ENCODE data around the gene ENOX2.
A peak's percentile ranks its signal among the peaks of the same experiment; 100 is the strongest.

The ENOX2 gene

GRCh38 chrX:130879869-130880268, 23.1 kb downstream of the ENOX2 start:
- DNase-seq, result no peak

GRCh38 chrX:130878350-130879341, 24.4 kb downstream of the ENOX2 start:
- peak; percentile 59 for DNase-seq

DNA sequence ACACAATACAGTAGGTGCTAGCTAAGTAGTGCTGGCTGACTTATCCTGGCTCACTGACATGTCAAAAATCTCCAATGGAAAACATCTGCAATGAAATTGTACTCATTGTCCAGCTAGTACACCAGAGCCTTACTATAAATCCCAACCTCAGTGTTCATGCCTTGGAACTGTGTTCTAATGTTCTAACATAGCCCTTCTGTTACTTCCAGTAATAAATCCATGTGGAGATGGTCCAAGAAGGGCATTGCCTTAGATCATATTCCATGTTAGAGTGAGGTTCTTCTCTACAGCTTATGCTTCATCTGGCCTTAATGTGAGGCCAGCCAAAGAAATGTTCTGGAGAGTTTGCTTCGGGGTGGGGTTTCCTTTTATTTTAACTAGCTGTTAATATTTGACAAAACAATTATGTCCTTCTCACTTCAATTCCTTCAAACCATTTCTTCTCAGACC, 25.1 kb downstream of the ENOX2 start:
- DNase-seq, result no peak

GRCh38 chrX:130876226-130876625, 26.8 kb downstream of the ENOX2 start:
- DNase-seq, result no peak

GRCh38 chrX:130874751-130875150, 28.3 kb downstream of the ENOX2 start:
- no peak for DNase-seq

- DNase-seq, result no peak
Measured at GRCh38 chrX:130869239-130869638, 33.8 kb downstream of the ENOX2 start.

- DNase-seq, result no peak
Measured at GRCh38 chrX:130861462-130861861, 41.5 kb downstream of the ENOX2 start.

DNA sequence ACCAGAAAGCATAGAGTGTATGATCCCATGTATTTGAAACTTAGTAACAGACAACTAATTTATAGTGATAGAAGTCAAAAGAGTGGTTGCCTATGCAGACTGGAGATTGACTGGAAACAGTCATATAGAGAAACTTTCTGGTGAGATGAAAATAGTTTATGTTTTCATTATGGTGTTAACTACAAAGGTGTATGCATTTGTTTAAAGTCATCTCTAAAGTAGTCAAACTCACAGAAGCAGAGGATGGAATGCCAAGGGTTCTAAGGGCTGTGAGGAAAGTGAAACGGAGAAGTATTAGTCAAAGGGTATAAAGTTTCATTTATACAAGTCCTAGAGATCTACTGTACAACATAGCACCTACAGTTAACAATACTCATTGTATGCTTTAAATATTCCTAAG, 45.8 kb downstream of the ENOX2 start:
- no peak for DNase-seq

GRCh38 chrX:130851569-130851968, 51.4 kb downstream of the ENOX2 start:
- peak; percentile 14 for DNase-seq

DNA sequence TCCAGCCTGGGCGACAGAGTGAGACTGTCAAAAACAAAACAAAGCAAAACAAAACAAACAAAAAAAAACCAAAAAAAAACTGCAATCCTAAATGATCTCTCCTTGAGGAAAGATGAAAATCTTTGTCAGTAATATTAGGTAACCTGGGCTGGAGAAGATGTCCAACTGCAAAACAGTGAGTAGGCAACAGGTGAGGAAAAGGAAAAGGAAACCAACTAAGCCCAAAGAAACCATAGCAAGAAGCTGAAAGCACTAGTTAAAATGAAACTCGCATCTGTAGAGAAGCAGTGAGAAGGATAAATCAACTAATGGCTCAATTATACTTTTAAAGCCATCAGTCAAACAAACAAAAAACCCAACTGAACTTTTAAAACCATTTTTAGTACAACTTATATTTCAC, 54.2 kb downstream of the ENOX2 start:
- DNase-seq, result no peak

DNA sequence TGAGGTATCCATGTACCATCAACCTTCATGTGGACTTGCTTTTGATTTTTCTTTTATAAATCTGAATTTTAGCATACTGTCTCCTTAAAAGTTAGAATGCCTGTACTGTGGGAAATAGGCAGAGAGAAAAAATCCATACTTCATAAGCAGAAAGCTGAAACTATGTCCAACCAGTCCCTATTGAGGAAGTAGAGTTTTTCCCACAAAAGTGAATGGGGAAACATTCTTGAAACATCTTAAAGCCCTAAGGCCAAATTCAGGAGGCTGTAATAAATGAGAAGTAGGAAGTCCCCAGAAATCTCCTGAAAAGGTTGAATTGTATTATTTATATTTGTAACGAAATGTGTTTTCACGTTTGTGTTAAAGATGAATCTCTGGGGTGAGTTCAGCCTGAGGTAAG, 56.3 kb downstream of the ENOX2 start:
- DNase-seq, result no peak

DNA sequence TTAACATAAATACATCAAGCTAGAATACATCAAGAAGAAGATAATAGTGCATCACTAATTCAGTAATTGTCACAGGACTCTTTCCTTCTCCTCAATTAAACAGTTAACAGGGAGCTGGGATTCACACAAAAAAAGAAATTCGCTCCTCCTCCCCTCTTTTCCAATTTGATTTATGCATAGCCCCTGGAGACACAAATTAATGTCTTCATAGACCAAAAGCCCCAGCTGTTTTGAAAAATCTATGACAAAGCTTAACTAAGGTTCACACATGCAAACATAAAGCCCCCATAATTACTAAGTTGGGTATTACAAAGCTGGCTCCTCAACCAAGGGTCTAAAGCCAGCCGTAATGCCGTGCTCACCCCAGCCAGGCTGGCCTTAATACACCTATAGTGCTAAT, 61.2 kb downstream of the ENOX2 start:
- peak; percentile 48 for DNase-seq

GRCh38 chrX:130840345-130840744, 62.7 kb downstream of the ENOX2 start:
- DNase-seq, result no peak

GRCh38 chrX:130836447-130836846, 66.6 kb downstream of the ENOX2 start:
- peak; percentile 38 for DNase-seq

DNA sequence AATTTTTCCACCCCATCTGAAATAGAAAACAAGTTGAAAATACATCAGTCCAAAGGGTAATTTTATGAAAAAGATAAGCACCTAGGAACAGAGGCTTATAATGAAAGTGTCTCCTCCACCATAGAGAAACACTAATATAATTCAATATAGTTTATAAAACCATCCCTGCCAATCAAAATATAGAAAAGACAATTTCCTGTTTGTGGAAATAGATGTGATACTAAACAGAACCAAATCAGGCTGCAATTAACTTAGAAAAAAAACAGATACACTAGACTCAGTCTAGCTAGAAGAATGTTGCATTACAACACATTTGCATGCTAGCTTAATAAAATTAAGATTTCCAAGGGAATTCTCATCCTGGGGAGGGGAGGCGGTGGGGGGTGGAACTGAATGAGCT, 68.2 kb downstream of the ENOX2 start:
- DNase-seq, result no peak

GRCh38 chrX:130834149-130834548, 68.9 kb downstream of the ENOX2 start:
- peak; percentile 6 for DNase-seq

DNA sequence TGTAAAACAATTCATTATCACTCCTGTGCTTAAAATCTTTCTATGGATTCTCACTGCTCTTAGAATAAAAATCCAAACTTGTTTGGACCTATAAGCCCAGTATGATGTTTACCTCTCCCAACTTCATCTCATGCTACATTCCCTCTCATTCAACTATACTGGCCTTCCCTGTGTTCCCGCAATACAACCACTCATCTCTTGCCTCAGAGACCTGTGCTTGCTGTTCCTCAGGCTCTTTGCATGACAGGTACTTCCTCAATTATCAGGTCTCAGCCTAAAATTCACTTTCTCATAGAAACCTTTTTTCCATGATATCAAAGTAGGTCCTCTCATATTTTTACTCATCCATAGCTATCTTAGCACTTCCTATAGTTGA, 71.7 kb downstream of the ENOX2 start:
- DNase-seq, result no peak

DNA sequence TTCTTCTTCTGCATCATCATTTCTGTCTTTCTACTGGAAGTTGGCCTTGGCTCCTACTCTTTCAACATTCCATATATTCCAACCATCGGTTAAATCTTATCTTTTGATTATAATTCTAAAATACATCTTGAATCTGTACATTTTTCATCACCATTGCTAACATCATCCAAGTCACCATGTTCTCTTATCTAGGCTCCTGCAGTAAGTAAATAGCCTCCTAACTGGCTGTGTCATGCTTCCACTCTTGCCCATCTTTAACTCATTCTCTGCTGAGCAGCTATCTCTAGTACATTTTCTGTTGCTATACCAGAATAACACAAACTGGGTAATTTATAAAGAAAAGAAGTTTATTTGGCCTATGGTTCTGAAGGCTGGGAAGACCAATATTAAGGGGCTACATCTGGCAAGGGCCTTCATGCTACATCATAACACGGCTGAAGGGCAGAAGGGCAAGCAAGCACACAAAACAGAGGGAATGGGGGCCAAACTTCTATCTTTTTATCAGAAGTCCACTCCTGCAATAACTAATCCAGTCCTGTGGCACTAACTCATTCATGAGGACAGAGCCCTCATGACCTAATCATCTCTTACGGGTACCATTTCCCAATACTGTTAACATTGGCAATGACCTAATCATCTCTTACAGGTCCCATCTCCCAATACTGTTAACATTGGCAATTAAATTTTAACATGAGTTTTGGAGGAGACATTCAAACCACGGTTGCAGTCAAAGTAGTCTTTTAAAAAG, 72.2 kb downstream of the ENOX2 start:
- DNase-seq, result no peak

DNA sequence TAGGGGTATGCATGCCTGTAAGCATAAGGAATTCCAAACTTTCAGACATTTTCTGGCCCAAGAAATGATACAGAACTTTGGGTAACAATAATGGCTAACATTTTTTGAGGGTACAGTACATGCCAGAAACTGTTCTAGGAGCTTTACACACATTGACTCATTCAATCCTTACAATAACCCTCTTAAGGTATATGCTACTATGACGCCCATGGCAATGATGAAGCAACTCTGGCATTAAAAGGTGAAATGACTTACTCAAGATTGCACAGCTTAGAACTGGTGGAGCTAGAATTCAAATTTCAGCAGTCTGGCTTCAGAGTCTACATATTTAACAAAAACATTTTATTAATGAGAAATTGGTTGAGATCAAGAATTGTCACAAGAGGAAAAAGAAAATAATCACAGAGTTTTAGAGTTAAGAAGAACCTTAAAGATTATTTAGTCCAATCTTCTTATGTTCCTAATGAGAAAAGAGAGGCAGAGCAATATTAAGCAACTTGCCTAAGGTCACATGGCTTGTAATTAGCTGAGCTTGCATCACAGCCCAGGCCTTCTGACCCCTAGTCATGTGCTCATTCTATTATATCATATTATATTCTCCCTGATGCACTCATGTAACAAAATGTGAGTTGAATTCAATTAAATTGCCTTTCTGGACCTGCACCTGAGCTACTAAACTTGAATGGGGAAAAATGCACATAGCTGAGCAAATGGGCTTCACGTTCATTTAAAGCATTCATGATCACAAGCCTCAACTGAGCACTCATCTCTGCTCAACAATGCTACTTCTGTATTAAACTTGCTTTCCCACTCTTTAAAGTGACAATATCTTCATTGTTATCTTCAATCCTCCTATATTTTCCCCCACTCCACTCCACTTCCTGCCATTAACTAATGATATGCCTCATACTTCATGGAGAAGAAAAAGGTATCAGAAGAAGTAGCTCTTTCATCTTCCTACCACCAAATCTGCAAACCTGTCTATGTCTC, 73.2 kb downstream of the ENOX2 start:
- no peak for DNase-seq

DNA sequence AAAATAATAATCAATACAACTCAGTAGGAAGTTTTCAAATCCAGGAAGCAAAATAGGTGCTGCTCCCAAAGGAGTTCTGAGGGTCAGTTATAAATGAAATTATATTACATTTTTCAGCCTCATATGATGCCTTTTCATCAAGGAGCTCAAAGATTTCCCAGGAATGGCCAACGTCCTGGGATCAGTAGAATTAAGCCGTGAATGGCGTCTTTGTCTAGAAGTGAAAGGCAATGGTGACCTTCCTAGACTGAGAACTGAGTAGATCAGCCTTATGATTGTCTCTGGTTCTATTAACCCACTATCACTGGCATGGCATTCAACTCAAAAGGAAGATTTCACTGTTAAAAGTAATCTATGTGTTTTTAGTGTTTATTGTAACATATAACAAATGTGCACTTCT, 74.4 kb downstream of the ENOX2 start:
- no peak for DNase-seq

- no peak for DNase-seq
Measured at GRCh38 chrX:130827648-130828047, 75.4 kb downstream of the ENOX2 start.

DNA sequence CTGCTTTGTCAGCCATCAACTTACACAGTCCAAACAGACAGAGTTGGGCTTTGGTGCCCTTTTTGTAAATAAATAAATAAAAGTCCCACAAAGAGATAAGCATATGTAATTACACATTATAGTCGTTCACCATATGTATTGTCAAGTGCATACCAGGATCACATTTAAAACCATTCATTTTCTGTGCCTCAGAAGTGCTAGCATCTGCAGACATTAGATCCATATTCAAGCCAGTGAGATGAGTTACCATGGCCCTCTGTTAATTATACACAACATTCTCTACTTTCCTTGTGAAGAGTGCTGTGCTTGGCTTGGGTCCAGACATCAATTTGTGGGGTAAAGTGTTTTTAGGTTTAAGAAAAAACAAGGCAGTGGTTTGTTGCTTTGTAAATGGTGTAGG, 76.8 kb downstream of the ENOX2 start:
- DNase-seq, result peak; percentile 77

DNA sequence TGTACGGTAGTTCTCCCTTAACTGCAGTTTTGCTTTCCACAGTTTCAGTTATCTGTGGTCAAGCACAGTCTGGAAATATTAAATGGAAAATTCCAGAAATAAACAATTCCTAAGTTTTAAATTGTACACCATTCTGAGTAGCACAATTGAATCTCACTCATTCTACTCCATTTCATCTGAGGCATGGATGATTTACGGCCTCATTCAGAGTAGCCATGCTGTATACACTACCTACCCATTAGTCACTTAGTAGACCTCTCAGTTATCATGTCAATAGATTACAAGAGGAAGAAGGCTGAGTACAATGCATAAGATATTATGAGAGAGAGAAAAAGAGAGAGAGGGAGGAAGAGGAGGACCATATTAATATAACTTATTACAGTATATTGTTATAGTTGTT, 77.5 kb downstream of the ENOX2 start:
- DNase-seq, result peak; percentile 17
